K562 (cell line): ENCODE data around the gene RALB. TPM values are rescaled to one million over a fixed set of nuclear protein-coding genes. Genes with fewer than 3 reads are reported as not detected.

Experiments used
- ATAC-seq: fragments of 200-7000 bp; cut with Tn5 transposase; 3 replicates; pipeline ENCODE4 v1.9.1; 2020; ENCODE audit warnings: moderate library complexity
- BruUV-seq: library from RNA; stranded (reverse); fragments of 400-500 nt; replicated peaks from 2 replicates; lab custom pipeline; 2021; lab: Mats Ljungman, UMichigan
- CTCF ChIA-PET: fragments of 300-600 bp; formaldehyde crosslinking; extraction: SDS; loops from one replicate; lab custom pipeline; 2021; ENCODE audit warnings: low intra/inter-chr PET ratio; lab: Yijun Ruan, JAX
- POLR2A ChIA-PET: fragments of 300-600, 350-650 bp; sonication (Branson Sonifier 250); formaldehyde crosslinking; extraction: SDS; loops from one replicate; lab custom pipeline; 2021; ENCODE audit warnings: antibody characterized with exemption, inconsistent platforms; lab: Yijun Ruan, JAX
- DNase-seq, 4 experiments: peaks; one replicate each; pipeline versions ENCODE4 v3.0.0 to v3.0.0-alpha.2; 2011 to 2018; ENCODE audit warnings: low spot score in 3 of 4, mixed read lengths in 3 of 4; ENCODE audit errors: extremely low read depth in 1 of 4
- FAIRE-seq: peaks from 2 replicates; lab custom pipeline; 2011; peaks lifted over from hg19 to GRCh38; lab: Jason Lieb, UNC
- H2AFZ ChIP-seq: 2 replicates; pipeline ENCODE4 v1.6.0; 2011; ENCODE audit warnings: low read depth, low read length, control low read depth, inconsistent platforms
- H3K27ac ChIP-seq: fragments of 200-600 bp; 3 replicates; pipeline ENCODE4 v1.8.0; 2011; ENCODE audit warnings: low read depth, mild to moderate bottlenecking, control low read depth, inconsistent platforms, low read length, moderate library complexity, mixed read lengths; ENCODE audit errors: extremely low read depth
- H3K27me3 ChIP-seq, 2 experiments: fragments of 300-600 bp in 1 of 2; 2 replicates in 1 of 2; 3 replicates in 1 of 2; pipeline versions ENCODE4 v1.6.0 to v1.8.0; 2011; ENCODE audit warnings: inconsistent platforms in 2 of 2, low read length in 2 of 2, mild to moderate bottlenecking in 1 of 2, mixed read lengths in 1 of 2, moderate library complexity in 1 of 2; ENCODE audit not compliant: control insufficient read depth in 2 of 2, insufficient read depth in 2 of 2
- H3K36me3 ChIP-seq: fragments of 300-600 bp; 3 replicates; pipeline ENCODE4 v1.8.0; 2011; ENCODE audit warnings: mild to moderate bottlenecking, low read length, inconsistent platforms; ENCODE audit not compliant: control insufficient read depth, insufficient read depth
- H3K4me1 ChIP-seq, 2 experiments: fragments of 200-600 bp in 1 of 2; replicated peaks in 1 of 2; 2 replicates in 1 of 2; 3 replicates in 1 of 2; pipeline versions ENCODE4 v1.5.1 to v1.8.0; 2011; ENCODE audit warnings: inconsistent platforms in 2 of 2, low read length in 2 of 2, mild to moderate bottlenecking in 1 of 2, mixed read lengths in 1 of 2, moderate library complexity in 1 of 2; ENCODE audit not compliant: control insufficient read depth in 2 of 2, insufficient read depth in 2 of 2
- H3K4me2 ChIP-seq: 2 replicates; pipeline ENCODE4 v1.6.1; 2011; ENCODE audit warnings: low read length, control low read depth, inconsistent platforms, mixed read lengths; ENCODE audit not compliant: insufficient read depth
- H3K4me3 ChIP-seq: fragments of 200-600 bp; sonication (generic), shearing (Covaris generic); 2 replicates; pipeline ENCODE4 v1.5.1; 2016; ENCODE audit warnings: control low read depth, inconsistent platforms
- H3K79me2 ChIP-seq: fragments of 200-600 bp; 3 replicates; pipeline ENCODE4 v1.8.0; 2011; ENCODE audit warnings: low read length, inconsistent platforms; ENCODE audit not compliant: control insufficient read depth, insufficient read depth
- H3K9ac ChIP-seq, 2 experiments: 2 replicates each; pipeline versions ENCODE4 v1.6.0 to v1.6.1; 2011; ENCODE audit warnings: low read depth in 2 of 2, low read length in 2 of 2, control low read depth in 1 of 2, inconsistent platforms in 1 of 2, mild to moderate bottlenecking in 1 of 2, mixed read lengths in 1 of 2; ENCODE audit not compliant: insufficient read depth in 1 of 2
- H3K9me1 ChIP-seq: one replicate; pipeline ENCODE4 v1.6.0; 2011; ENCODE audit warnings: inconsistent platforms, mild to moderate bottlenecking, low read length, moderate library complexity; ENCODE audit not compliant: control insufficient read depth, insufficient read depth
- H3K9me3 ChIP-seq: replicated peaks from 2 replicates; pipeline ENCODE4 v1.5.1; 2011; ENCODE audit warnings: low read depth, low read length, inconsistent platforms; ENCODE audit not compliant: control insufficient read depth, insufficient read depth
- H4K20me1 ChIP-seq: replicated peaks from 2 replicates; pipeline ENCODE4 v1.6.1; 2011; ENCODE audit warnings: low read length, inconsistent platforms, mixed read lengths; ENCODE audit not compliant: control insufficient read depth, insufficient read depth
- ADNP ChIP-seq: fragments of 200-800 bp; sonication (Bioruptor generic); IDR thresholded peaks from 2 replicates; pipeline ENCODE4 v1.6.1; 2016; ENCODE audit warnings: missing genetic modification characterization, missing compliant biosample characterization
- FOS ChIP-seq: IDR thresholded peaks from 3 replicates; pipeline ENCODE4 v1.6.1; 2011; ENCODE audit not compliant: insufficient read length; ENCODE audit errors: extremely low read depth
- HCFC1 ChIP-seq: IDR thresholded peaks from 2 replicates; pipeline ENCODE4 v1.6.1; 2012; ENCODE audit warnings: low read depth, low read length, improper control_type of control experiment
- NCOA6 ChIP-seq: fragments of 450-650 bp; IDR thresholded peaks from 2 replicates; pipeline ENCODE4 v1.6.1; 2017; ENCODE audit warnings: mild to moderate bottlenecking
- NFYB ChIP-seq: IDR thresholded peaks from 2 replicates; pipeline ENCODE4 v1.6.1; 2011; ENCODE audit warnings: mild to moderate bottlenecking, moderate library complexity; ENCODE audit not compliant: insufficient read length; ENCODE audit errors: extremely low read depth
- NUFIP1 ChIP-seq: fragments of 450-650 bp; IDR thresholded peaks from 2 replicates; pipeline ENCODE4 v1.6.1; 2018; ENCODE audit not compliant: partially characterized antibody
- OTX1 ChIP-seq: fragments of 450-650 bp; formaldehyde crosslinking; IDR thresholded peaks from 2 replicates; pipeline ENCODE4 v1.4.0; 2022; ENCODE audit warnings: mild to moderate bottlenecking
- RBM39 ChIP-seq: fragments of 200-400 bp; formaldehyde crosslinking; optimal IDR thresholded peaks from 2 replicates; pipeline ENCODE3; 2018; ENCODE audit warnings: low read depth, low read length
- TRIM24 ChIP-seq, 2 experiments: fragments of 450-650 bp; IDR thresholded peaks; 2 replicates each; pipeline ENCODE4 v1.6.1; 2016
- ZBTB2 ChIP-seq: fragments of 450-650 bp; IDR thresholded peaks from 2 replicates; pipeline ENCODE4 v1.6.1; 2016; ENCODE audit warnings: antibody characterized with exemption
- ZNF146 ChIP-seq: IDR thresholded peaks from one replicate; pipeline ENCODE4 v1.6.1; 2018; ENCODE audit warnings: missing compliant biosample characterization; ENCODE audit not compliant: unreplicated experiment
- ZNF263 ChIP-seq: sonication (generic); formaldehyde crosslinking; IDR thresholded peaks from 2 replicates; pipeline ENCODE4 v1.8.0; 2022; ENCODE audit warnings: mild to moderate bottlenecking, missing genetic modification reagents, borderline replicate concordance
- ZNF830 ChIP-seq: fragments of 250-450 bp; sonication (Bioruptor Pico); IDR thresholded peaks from 2 replicates; pipeline ENCODE4 v1.5.0; 2021; ENCODE audit warnings: mild to moderate bottlenecking
- WGBS: fragments of 100-300 bp; shearing (Covaris generic); methylation state at CpG from one replicate; pipeline ENCODE4 v1.1.6; 2016; ENCODE audit warnings: low coverage, mixed read lengths; ENCODE audit not compliant: insufficient coverage; ENCODE audit errors: missing lambda C conversion rate; 5-methylcytosine and 5-hydroxymethylcytosine counted together
- in situ Hi-C: fragments of 300-500 bp; cut with MboI; formaldehyde crosslinking; loops from 4 replicates; pipeline ENCODE4 v1.15.0; 2018; ENCODE audit warnings: inconsistent platforms, mixed read lengths
- intact Hi-C: fragments of 100-400 bp; cut with micrococcal nuclease; formaldehyde crosslinking; loops from 2 replicates; pipeline ENCODE4 v1.14.2; 2022
- polyA plus RNA-seq, 8 experiments: library from polyadenylated mRNA; depleted of rRNA in 4 of 8; stranded (reverse) in 5 of 8; unstranded in 3 of 8; fragments of >200 nt; fragmentation: Nextera tagmentation in 2 of 8; fragmentation: Illumina TruSeq in 1 of 8; extraction: Ambion mirVana in 2 of 8; extraction: Trizol in 1 of 8; gene quantifications; 2 replicates each; pipeline versions ENCODE4 v1.2.1 to v1.2.3, GENCODE V29; 2011 to 2014; ENCODE audit warnings: inconsistent platforms in 1 of 8, missing spikeins in 1 of 8
- total RNA-seq, 7 experiments: library from RNA; depleted of rRNA in 6 of 7; stranded (reverse); fragments of >200 nt in 6 of 7; fragmentation: Illumina TruSeq in 2 of 7; extraction: Trizol in 2 of 7; gene quantifications; 2 replicates each; pipeline versions ENCODE4 v1.2.1 to v1.2.3, GENCODE V29; 2011 to 2021; ENCODE audit warnings: low replicate concordance in 1 of 7

Gene RALB
- total and polyA plus RNA-seq, 9 of the 15 experiments (the other 6 are each of a cell fraction or from before 2014, with no cell fraction given): 14.8 to 65.6 (median 38.4) TPM

GRCh38 chr2:120317916-120318315, 65.3 kb downstream of the RALB start:
- Histone ChIP-seq H3K9me3 (no peaks in the 10 kb centered on the region), H3K4me2 (no peak overlapping the region), H4K20me1 (peaks cover 19% of the 10 kb centered on the region), H2AFZ (no peak overlapping the region), H3K36me3 (no peaks in the 10 kb centered on the region), H3K9me1 (peaks cover 4% of the 10 kb centered on the region), H3K4me3 (no peak overlapping the region), H3K9ac (no peak overlapping the region), H3K27ac (no peak overlapping the region), H3K27me3 (peaks cover 51 to 84% of the 10 kb centered on the region in 2 experiments), H3K79me2 (no peaks in the 10 kb centered on the region), H3K4me1 (peaks cover 0 to 6% of the 10 kb centered on the region in 2 experiments; a peak in 2 of 5 replicates)
- no peak for TF ChIP-seq TRIM24 (IDR thresholded peaks at IDR 0.05)
- TF ChIP-seq NFYB: no peak
- no peak for TF ChIP-seq ZNF146 (CRISPR knock-in tag)
- TF ChIP-seq ZNF263: no peak
- TF ChIP-seq FOS: no peak
- no peak for TF ChIP-seq OTX1 (CRISPR knock-in tag)
- TF ChIP-seq NCOA6: no peak
- no peak for TF ChIP-seq ZNF830 (CRISPR knock-in tag)
- no peak for TF ChIP-seq HCFC1
- TF ChIP-seq ZBTB2: no peak
- no peak for TF ChIP-seq NUFIP1
- TF ChIP-seq ADNP (tag): no peak
- TF ChIP-seq RBM39: no peak
- POLR2A ChIA-PET: interaction anchor here (0.6 kb wide), 1 partner anchor 122 kb away, joined by 3 read pairs; no protein-coding TSS in a partner anchor
- no TSS peak for BruUV-seq
- whole genome bisulfite sequencing: 0% methylated on average over 8 of the region's 8 CpGs
- in situ Hi-C loops (loop anchor here (10.0 kb wide), 1 partner anchor 203 kb away; no protein-coding TSS in a partner anchor), intact Hi-C loops (loop anchor here (10.0 kb wide), 2 partner anchors 303 to 357 kb away; partner anchors contain the start of gene EPB41L5)
- no peak for DNase-seq
- FAIRE-seq: no peak
- CTCF ChIA-PET: no interaction called here
- no peak for ATAC-seq
